OCI-LY3 (cell line): ENCODE results near the gene LMNA.

Experiments used
- EZH2phosphoT487 ChIP-seq: fragments of 200-600 bp; shearing (Covaris generic); IDR thresholded peaks from 2 replicates; pipeline ENCODE4 v1.6.1; 2018; ENCODE audit warnings: antibody characterized with exemption, mixed run types, low read depth
- TF ChIP-seq, protein P1 (sequence below): fragments of 200-600, 300-600 bp; sonication (generic); IDR thresholded peaks from 2 replicates; pipeline ENCODE4 v1.5.1; 2014; ENCODE audit warnings: antibody characterized with exemption, low read length, low read depth

DNA sequence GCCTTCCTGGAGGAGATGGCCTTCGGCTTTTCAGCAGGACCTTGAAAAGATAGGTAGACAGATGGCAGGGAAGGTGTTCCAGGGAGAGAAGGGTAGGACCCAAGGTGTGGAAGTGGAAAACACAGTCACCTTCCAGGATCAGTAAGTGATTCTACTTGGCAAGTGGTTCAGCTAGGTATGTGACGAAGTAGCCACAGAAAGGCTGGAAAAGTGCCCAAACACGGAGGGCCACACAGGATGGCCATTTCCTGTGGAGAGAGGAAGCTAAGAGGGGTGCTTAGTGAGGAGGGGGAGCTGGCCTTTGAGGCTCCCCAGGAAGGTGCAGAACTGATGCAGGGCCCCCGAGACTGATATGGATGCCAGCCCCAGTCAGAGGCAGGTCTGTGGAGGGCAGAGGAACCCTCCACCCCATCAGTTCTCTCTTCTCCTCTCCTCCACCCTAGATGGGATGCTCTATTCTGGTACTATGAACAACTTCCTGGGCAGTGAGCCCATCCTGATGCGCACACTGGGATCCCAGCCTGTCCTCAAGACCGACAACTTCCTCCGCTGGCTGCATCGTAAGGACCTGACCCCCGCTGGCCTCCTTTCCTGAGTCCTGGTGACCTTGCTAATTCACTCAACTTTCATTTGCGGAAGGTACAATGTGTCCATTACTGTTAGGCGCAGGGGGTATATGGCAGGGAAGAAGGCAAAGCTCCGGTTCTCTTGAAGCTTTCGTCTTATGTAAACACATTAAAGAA is 45.7 kb downstream of the LMNA start:
- TF ChIP-seq EZH2phosphoT487, result no peak
- TF ChIP-seq, protein P1, sequence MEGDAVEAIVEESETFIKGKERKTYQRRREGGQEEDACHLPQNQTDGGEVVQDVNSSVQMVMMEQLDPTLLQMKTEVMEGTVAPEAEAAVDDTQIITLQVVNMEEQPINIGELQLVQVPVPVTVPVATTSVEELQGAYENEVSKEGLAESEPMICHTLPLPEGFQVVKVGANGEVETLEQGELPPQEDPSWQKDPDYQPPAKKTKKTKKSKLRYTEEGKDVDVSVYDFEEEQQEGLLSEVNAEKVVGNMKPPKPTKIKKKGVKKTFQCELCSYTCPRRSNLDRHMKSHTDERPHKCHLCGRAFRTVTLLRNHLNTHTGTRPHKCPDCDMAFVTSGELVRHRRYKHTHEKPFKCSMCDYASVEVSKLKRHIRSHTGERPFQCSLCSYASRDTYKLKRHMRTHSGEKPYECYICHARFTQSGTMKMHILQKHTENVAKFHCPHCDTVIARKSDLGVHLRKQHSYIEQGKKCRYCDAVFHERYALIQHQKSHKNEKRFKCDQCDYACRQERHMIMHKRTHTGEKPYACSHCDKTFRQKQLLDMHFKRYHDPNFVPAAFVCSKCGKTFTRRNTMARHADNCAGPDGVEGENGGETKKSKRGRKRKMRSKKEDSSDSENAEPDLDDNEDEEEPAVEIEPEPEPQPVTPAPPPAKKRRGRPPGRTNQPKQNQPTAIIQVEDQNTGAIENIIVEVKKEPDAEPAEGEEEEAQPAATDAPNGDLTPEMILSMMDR, result no peak
